Measurements from ENCODE around the gene PARD3.
"Not testable (repeated sequence)": the region's sequence is repeated elsewhere in the genome, so short reads cannot be mapped to it uniquely, and the experiment has no call there.

Gene PARD3

GRCh38 chr10:34815185-34816084 lies at the start of gene PARD3:
Gene PARD3 (minus strand): TSS chr10:34815296. CDS start chr10:34814995, 301 bp downstream.
- no peak for DNase-seq

- no peak for DNase-seq
These were observed 49.3 kb upstream of the PARD3 start for GRCh38 chr10:34864149-34865067.

GRCh38 chr10:34862892-34863291 lies 47.8 kb upstream of the PARD3 start:
- DNase-seq: no peak

GRCh38 chr10:34861293-34862021 lies 46.4 kb upstream of the PARD3 start:
- DNase-seq: no peak

GRCh38 chr10:34859170-34859569 lies 44.1 kb upstream of the PARD3 start:
- no peak for DNase-seq

- DNase-seq: no peak
These were observed 42.9 kb upstream of the PARD3 start for GRCh38 chr10:34858003-34858402.

GRCh38 chr10:34854147-34854601 lies 39.1 kb upstream of the PARD3 start:
- no peak for DNase-seq

- no peak for DNase-seq
These were observed 38.3 kb upstream of the PARD3 start for GRCh38 chr10:34853357-34853756.

- DNase-seq: no peak
These were observed 35.5 kb upstream of the PARD3 start for GRCh38 chr10:34850558-34850957.

GRCh38 chr10:34850036-34850435 lies 34.9 kb upstream of the PARD3 start:
- no peak for DNase-seq

- DNase-seq: no peak
These were observed 30.0 kb upstream of the PARD3 start for GRCh38 chr10:34845070-34845469.

GRCh38 chr10:34844448-34844847 lies 29.4 kb upstream of the PARD3 start:
- no peak for DNase-seq

GRCh38 chr10:34843470-34843869 lies 28.4 kb upstream of the PARD3 start:
- not testable (repeated sequence) for DNase-seq

- no peak for DNase-seq
These were observed 23.3 kb upstream of the PARD3 start for GRCh38 chr10:34838366-34838900.

- DNase-seq: no peak
These were observed 20.9 kb upstream of the PARD3 start for GRCh38 chr10:34835908-34836508.

GRCh38 chr10:34834274-34834673 lies 19.2 kb upstream of the PARD3 start:
- DNase-seq: no peak

- DNase-seq: no peak
These were observed 15.2 kb upstream of the PARD3 start for GRCh38 chr10:34830217-34830822.

GRCh38 chr10:34826857-34827766 lies 12.0 kb upstream of the PARD3 start:
- DNase-seq: no peak

GRCh38 chr10:34826221-34826620 lies 11.1 kb upstream of the PARD3 start:
- DNase-seq: no peak

- DNase-seq: no peak
These were observed 10.3 kb upstream of the PARD3 start for GRCh38 chr10:34825414-34825813.

GRCh38 chr10:34824870-34825269 lies 9.8 kb upstream of the PARD3 start:
- DNase-seq: no peak

All from activated CD8-positive, alpha-beta memory T cell treated with anti-CD3 and anti-CD28 coated beads for 24 hours (primary cell).